Panc1 (cell line): ENCODE results near the gene GTSF1L. TPM values are rescaled to one million over a fixed set of nuclear protein-coding genes. Genes with fewer than 3 reads are reported as not detected.

ENCODE experiments used
- ATAC-seq: fragments of 200-7000 bp; cut with Tn5 transposase; 2 replicates; pipeline ENCODE4 v1.9.1; 2020; ENCODE audit warnings: mild to moderate bottlenecking, moderate library complexity
- BruUV-seq: library from RNA; stranded (reverse); fragments of 400-500 nt; replicated peaks from 2 replicates; lab custom pipeline; 2021; lab: Mats Ljungman, UMichigan
- CTCF ChIA-PET: fragments of 300-600 bp; sonication (Branson Sonifier 250); formaldehyde crosslinking; loops from one replicate; lab custom pipeline; 2022; ENCODE audit warnings: antibody characterized with exemption; lab: Charles Lee
- POLR2A ChIA-PET: fragments of 300-600 bp; sonication (Branson Sonifier 250); formaldehyde crosslinking; loops from one replicate; lab custom pipeline; 2022; ENCODE audit warnings: antibody characterized with exemption; lab: Charles Lee
- DNase-seq: peaks from one replicate; pipeline ENCODE4 v3.0.0-alpha.2; 2010; ENCODE audit warnings: low read depth, low spot score
- H3K27ac ChIP-seq: 2 replicates; pipeline ENCODE4 v1.5.1; 2011; ENCODE audit warnings: mild to moderate bottlenecking, low read length, inconsistent platforms
- H3K27me3 ChIP-seq: fragments of 200-500 bp; sonication (Bioruptor generic); 2 replicates; pipeline ENCODE4 v1.6.0; 2014; ENCODE audit warnings: low read length, inconsistent platforms; ENCODE audit not compliant: control insufficient read depth, insufficient read depth
- H3K36me3 ChIP-seq: fragments of 200-500 bp; sonication (Bioruptor generic); 2 replicates; pipeline ENCODE4 v1.5.1; 2014; ENCODE audit warnings: inconsistent platforms, mild to moderate bottlenecking, low read length, moderate library complexity; ENCODE audit not compliant: control insufficient read depth, insufficient read depth
- H3K4me1 ChIP-seq: 2 replicates; pipeline ENCODE4 v1.5.1; 2011; ENCODE audit warnings: inconsistent platforms, mild to moderate bottlenecking, low read length, moderate library complexity; ENCODE audit not compliant: control insufficient read depth, insufficient read depth
- H3K4me3 ChIP-seq, 2 experiments: 2 replicates each; pipeline ENCODE4 v1.5.1; 2011 to 2012; ENCODE audit warnings: low read depth in 2 of 2, low read length in 2 of 2, mild to moderate bottlenecking in 2 of 2, inconsistent platforms in 1 of 2, moderate library complexity in 1 of 2
- H3K9me3 ChIP-seq: fragments of 200-500 bp; sonication (Bioruptor generic); 2 replicates; pipeline ENCODE4 v1.5.1; 2014; ENCODE audit warnings: low read depth, mild to moderate bottlenecking, inconsistent platforms, low read length, moderate library complexity; ENCODE audit not compliant: control insufficient read depth, insufficient read depth
- CTCF ChIP-seq: fragments of 450-650 bp; IDR thresholded peaks from 2 replicates; pipeline ENCODE4 v1.5.1; 2017; ENCODE audit warnings: mild to moderate bottlenecking
- POLR2AphosphoS5 ChIP-seq: IDR thresholded peaks from 2 replicates; pipeline ENCODE4 v1.6.1; 2012; ENCODE audit warnings: mild to moderate bottlenecking, low read depth, low read length, moderate library complexity
- REST ChIP-seq, 2 experiments: IDR thresholded peaks; 2 replicates each; pipeline ENCODE4 v1.6.1; 2011 to 2012; ENCODE audit warnings: low read depth in 2 of 2, control low read depth in 1 of 2, low read length in 1 of 2, mild to moderate bottlenecking in 1 of 2, moderate library complexity in 1 of 2; ENCODE audit not compliant: insufficient read depth in 1 of 2
- SIN3A ChIP-seq: IDR thresholded peaks from 2 replicates; pipeline ENCODE4 v1.6.1; 2012; ENCODE audit warnings: low read depth, mild to moderate bottlenecking, low read length, moderate library complexity, borderline replicate concordance; ENCODE audit not compliant: insufficient read depth
- TCF7L2 ChIP-seq: IDR thresholded peaks from 2 replicates; pipeline ENCODE4 v1.6.1; 2011; ENCODE audit warnings: mild to moderate bottlenecking, low read depth, low read length, inconsistent platforms
- in situ Hi-C: cut with HindIII; loops from 2 replicates; pipeline ENCODE4 v1.10.0; 2016; ENCODE audit warnings: low sequenced_read_pairs, low pct_unique_long_range_greater_than_20kb
- intact Hi-C: fragments of 100-400 bp; cut with micrococcal nuclease; formaldehyde crosslinking; loops from one replicate; pipeline ENCODE4 v1.10.0; 2022; ENCODE audit not compliant: unreplicated experiment
- total RNA-seq: library from RNA; stranded (reverse); gene quantifications from one replicate; pipeline ENCODE4 v1.2.1, GENCODE V29; 2021; ENCODE audit not compliant: unreplicated experiment

Gene GTSF1L
- total RNA-seq, 1 experiment from 2014 or later = not detected

- in situ Hi-C loops = no loop called here
Observed at GRCh38 chr20:43720007-43720406, 6.8 kb downstream of the GTSF1L start.

GRCh38 chr20:43717616-43717995, 9.2 kb downstream of the GTSF1L start:
- H3K4me1 ChIP-seq = no peaks in the 10 kb centered on the region
- H3K4me3 ChIP-seq = no peak overlapping the region
- intact Hi-C loops (no loop called here), in situ Hi-C loops (no loop called here)
- ATAC-seq (no peak), DNase-seq (no peak)
- H3K36me3 ChIP-seq = no peaks in the 10 kb centered on the region
- H3K27me3 ChIP-seq = no peaks in the 10 kb centered on the region
- CTCF ChIA-PET = no interaction called here
- no TSS peak for BruUV-seq
- POLR2A ChIA-PET = no interaction called here
- no peaks in the 10 kb centered on the region for H3K9me3 ChIP-seq
- H3K27ac ChIP-seq = no peak overlapping the region
- TF ChIP-seq TCF7L2 (no peak), CTCF (no peak), POLR2AphosphoS5 (no peak), SIN3A (no peak)

More at GRCh38 chr20:43720007-43720406, 6.8 kb downstream of the GTSF1L start:
- Histone ChIP-seq H3K36me3 (no peaks in the 10 kb centered on the region), H3K4me3 (no peak overlapping the region), H3K4me1 (no peaks in the 10 kb centered on the region), H3K9me3 (no peaks in the 10 kb centered on the region), H3K27me3 (no peaks in the 10 kb centered on the region), H3K27ac (no peak overlapping the region)
- ATAC-seq (no peak), DNase-seq (no peak)
- intact Hi-C loops = no loop called here
- BruUV-seq = no TSS peak
- POLR2A ChIA-PET = no interaction called here
- no peak for TF ChIP-seq REST (IDR thresholded peaks at IDR 0.05; ENCODE audit: insufficient read depth in 1 of 2, low read depth in 2 of 2, low read length in 1 of 2)
- TF ChIP-seq TCF7L2 = no peak
- no peak for TF ChIP-seq POLR2AphosphoS5
- TF ChIP-seq SIN3A = no peak
- TF ChIP-seq CTCF = no peak
- CTCF ChIA-PET = no interaction called here
